HL-60/S4 treated with phorbol 12-myristate 13-acetate at 8.2 ng/mL for 4 days and 3 days (cell line): Measurements from ENCODE around the gene CALD1.

ENCODE experiments used
- in situ Hi-C: fragments of 300-500 bp; cut with MboI; formaldehyde crosslinking; loops from 2 replicates; pipeline ENCODE4 v1.15.0; 2022; ENCODE audit warnings: low sequenced_read_pairs

The CALD1 gene, protein sequence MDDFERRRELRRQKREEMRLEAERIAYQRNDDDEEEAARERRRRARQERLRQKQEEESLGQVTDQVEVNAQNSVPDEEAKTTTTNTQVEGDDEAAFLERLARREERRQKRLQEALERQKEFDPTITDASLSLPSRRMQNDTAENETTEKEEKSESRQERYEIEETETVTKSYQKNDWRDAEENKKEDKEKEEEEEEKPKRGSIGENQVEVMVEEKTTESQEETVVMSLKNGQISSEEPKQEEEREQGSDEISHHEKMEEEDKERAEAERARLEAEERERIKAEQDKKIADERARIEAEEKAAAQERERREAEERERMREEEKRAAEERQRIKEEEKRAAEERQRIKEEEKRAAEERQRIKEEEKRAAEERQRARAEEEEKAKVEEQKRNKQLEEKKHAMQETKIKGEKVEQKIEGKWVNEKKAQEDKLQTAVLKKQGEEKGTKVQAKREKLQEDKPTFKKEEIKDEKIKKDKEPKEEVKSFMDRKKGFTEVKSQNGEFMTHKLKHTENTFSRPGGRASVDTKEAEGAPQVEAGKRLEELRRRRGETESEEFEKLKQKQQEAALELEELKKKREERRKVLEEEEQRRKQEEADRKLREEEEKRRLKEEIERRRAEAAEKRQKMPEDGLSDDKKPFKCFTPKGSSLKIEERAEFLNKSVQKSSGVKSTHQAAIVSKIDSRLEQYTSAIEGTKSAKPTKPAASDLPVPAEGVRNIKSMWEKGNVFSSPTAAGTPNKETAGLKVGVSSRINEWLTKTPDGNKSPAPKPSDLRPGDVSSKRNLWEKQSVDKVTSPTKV

DNA sequence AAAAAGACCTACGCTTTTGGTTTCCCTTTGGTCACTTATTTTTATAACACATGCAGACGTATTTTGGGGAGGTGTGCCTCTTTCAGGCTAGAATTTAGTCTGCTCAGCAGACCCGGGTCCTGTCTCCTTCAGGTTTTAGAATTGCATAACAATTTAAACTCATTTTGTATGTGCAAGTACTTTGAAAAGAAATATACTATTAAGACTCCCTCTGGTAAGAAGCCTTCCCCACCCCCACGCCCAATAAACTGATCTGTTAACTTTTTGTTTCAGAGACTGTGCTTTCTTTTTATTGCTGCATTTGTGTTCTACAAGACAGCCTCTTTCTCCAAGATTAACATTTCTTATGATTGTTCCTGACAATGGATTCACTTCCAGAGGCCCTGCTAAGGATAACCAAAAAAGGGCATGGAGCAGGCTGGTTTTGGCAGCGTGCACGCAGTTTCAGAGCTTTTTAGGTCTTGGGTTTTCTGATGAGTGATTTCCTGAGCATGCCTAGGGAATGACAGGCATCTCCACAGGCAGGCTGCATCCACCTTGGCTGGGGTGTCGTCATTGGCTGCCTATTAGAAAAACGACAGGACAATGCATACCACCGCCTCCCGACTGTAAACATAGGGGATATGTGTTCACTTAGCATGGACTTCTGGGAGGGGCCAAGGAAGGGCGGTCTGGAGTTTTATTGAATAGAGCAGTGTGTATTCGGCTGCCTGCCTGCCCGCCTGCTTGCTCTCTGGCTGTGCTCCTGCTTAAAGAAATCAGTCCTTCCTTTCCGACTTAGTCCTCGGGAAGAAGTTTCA, at the start of gene CALD1:
TSS of gene CALD1 (plus strand) at position 694 of the 800 bp plus-strand sequence. CDS start 88,100 bp downstream, outside the sequence.
- in situ Hi-C loops = no loop called here

DNA sequence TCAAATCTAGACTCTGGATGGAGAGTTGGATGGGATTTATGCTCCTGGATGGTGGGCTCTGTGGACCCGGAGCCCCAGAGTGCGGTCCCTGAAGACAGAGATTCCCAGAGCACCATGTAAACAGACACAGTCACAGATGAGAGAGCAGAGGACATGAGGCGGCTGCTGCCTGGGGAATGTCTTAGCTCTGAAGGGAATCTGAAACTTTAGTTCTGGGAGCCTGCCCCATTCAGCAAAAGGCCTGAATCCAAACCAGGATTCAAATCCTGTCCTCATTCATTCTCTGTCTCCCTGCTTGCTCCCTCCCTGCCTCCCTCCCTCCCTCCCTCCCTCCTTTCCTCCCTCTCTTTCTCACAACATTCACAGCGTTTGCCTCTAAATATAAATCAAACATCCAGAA, 49.5 kb upstream of the CALD1 start:
- in situ Hi-C loops = no loop called here

DNA sequence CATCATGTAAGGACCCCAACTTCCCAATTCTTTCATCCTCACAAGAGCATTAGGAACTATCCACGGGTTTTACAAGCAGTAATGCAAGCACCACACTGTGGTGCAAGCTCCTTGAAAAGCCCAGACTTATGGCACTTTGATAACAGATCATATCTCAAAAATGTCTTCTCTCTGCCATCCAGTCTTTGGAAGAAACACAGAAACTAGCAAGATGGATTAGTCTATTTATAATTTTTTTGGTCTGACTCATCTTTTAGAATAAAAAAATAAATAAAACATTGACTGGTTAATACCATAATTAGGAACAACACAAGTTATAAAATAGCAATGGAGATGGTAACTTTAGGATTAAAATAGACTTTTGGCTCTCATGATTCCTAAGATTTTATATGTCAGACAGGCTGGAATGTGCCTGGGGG, 49.0 kb upstream of the CALD1 start:
- in situ Hi-C loops = no loop called here

DNA sequence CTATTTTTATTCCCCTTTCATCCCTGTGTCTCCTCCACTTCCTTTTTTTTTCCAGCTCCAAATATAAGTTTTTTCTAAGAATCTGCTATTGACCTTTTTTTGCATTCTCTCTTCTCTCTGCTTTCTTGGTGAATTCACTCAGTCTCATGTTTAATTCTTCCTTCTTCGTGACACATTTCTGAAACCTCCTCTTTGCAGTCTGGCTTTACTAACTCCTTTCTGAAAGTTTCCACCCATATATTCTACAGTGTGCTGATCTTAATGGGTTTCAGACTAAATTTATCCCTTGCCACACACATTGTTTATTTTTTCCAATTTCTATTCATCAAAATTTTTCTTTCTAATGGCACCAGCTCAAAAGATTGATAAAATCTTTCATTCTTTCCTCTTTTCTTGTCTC, 47.8 kb upstream of the CALD1 start:
- in situ Hi-C loops = no loop called here

DNA sequence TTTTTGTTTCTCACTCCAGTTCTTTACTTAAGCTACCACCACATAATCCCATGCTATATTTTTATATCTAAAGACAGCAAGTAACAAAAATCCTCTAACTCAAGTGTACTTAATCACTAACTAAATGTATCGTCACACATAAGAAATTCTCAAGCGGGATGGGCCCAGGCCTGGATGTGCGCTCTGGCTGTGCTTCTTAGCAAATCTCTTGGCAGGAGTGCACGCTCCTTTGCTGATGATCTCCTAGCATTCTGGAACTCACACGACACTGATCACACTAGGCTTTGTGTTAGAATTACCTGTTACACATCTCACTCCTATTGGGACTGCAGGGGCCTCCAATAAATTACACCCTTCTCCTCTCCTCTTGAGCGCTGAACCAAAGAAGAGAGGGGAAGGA, 46.7 kb upstream of the CALD1 start:
- in situ Hi-C loops = no loop called here

DNA sequence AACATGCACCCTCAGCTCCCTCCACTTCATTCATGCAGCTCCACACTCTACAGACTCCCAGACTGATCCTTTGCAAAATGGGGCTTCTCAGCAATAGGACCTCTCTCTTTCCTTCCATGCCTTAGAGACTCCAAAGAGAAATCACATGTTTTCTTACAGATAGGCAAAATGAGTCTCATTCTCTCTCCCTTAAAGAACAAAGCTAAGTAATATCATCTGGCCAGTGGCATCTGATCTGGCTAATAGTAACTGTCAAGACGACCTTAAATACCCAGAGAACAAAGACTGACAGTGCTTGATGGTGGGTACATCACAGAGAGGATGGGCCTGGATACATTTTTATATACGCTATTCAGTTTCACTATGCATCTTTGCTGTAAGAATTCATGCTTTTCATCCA, 43.1 kb upstream of the CALD1 start:
- in situ Hi-C loops = no loop called here

DNA sequence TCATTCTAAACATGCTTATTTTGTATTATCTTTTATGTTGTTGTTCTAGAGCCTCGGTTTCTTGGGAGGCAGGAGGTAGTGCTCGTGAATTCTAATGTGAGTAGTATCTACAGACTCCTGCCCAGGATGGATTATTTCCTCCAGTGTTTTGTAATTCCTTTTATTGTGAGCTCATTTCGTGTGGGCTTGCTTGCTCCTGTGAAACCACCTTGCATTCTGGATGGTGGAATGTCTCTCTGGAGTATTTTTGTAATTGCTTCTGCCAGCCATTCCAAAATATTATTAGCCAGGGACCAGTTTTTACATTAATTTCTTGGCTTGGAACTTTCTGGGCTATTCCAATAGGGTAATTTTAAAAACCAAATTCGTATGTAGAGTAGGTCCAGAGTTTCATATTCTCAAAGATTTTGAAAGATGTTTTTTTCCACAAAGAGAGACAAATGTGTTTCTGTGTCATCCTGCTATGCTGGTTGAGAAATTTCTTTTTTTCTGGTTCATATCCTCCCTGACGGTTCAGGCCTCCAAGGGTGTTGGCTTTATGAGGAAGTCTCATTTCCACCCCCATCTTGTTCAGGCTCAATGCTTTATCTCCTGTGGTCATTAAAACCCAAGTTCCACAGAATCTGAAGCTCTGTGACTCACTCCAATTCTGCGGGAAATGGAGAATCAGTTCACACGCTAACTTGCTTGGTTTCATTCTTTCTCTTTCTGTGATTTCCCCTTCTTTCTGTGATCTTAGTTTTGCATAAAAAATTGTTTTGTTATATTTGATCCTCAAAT, 41.7 kb upstream of the CALD1 start:
- in situ Hi-C loops = no loop called here

DNA sequence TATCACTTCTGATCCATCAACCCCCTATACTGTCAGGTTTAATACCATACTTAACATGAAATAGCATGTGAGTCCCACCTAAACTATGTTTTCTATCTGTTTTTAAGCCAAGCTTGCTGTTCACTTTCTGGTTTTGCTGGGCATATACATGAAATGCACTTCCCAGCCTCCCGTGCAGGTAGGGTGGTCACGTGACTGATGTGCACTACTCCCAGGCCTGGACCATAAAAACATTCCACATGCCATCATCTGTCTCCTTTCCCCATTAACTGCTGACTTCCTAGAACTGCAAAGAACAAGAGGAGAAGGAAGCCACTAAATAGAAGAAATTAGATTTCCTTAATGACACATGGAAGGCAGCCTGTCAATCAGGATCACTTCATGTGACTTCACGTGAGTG, 40.1 kb upstream of the CALD1 start:
- in situ Hi-C loops = no loop called here

DNA sequence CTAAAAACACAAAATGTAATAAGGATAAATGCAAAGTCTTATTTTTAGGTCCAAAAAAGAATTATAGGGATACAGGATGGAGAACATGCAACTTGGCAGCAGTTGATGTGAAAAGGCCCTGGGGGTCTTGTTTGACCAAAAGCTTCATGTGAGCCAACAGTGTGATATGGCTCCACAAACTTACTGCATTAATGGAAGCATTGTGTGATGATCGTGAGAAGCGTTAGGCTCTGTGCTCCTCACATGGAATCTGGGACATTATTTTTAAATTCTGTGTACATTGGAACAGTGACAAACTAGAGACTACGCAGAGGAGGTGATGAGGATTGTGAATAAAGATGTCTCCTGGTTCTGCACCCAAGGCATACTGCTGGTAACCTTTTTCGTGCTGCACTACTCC, 39.1 kb upstream of the CALD1 start:
- in situ Hi-C loops = no loop called here

DNA sequence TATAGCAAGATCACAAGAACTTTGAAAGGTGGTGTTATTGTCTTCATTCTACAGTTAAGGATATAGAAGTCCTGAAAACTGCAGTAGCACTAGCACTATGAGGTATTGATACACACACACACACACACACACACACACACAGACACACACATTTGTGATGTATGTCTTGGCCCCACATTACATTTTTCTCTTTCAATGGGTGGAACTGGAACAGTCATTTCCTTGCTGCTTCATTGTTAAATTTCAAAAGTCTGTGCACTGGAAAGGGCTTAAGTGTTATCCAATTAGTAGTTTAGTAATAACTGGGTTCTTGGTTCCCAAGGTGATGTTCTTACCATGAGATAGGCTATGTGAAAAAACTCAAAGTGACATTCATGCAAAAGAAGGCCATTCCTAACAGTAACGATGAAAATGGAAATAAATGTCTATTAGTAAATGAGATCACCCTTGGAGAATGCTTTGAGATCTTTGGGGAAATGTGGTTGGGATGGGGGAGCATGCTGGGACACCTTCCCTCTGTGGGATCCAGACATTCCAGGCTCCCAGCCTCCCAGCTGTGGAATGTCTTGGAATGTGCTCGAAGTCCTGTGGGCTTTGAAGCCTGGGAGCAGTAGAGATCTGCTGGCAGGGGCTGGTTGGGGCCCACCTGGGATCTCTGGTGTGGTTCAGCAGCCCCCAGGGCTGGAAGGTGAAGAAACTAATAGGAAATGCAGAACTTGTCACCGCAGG, 37.4 kb upstream of the CALD1 start:
- in situ Hi-C loops = no loop called here

DNA sequence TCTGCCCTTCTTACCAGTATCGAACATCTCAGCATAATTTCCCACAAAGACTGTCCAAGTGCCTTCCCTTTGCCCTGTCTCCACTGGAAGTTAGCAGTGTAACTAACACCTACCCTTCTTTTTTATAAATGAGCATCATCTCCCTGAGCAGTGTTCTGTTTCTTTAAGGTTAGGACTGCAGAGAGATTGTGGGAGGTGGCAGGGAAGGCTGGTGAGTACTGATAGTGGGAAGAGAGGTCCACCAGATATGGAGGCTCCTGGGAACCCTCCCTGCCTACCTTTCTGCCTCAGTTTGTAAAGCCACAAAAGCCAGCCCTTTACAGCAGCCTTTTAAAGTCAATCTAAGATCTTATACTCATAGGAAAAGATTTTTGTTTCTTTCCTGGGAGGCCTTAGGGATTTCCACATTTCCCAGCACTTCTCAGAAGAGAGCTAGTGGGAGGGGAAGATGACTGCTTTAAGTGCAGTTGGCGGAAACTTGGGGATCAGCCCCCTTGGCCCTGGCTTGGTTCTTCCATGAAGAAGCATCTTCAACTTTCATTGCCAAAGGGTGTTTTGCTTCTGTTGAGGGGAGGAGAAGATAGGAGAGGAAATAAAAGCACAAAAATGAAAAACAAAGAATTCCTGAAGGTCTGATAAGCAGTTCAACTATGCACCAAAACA, 36.6 kb upstream of the CALD1 start:
- in situ Hi-C loops = no loop called here

DNA sequence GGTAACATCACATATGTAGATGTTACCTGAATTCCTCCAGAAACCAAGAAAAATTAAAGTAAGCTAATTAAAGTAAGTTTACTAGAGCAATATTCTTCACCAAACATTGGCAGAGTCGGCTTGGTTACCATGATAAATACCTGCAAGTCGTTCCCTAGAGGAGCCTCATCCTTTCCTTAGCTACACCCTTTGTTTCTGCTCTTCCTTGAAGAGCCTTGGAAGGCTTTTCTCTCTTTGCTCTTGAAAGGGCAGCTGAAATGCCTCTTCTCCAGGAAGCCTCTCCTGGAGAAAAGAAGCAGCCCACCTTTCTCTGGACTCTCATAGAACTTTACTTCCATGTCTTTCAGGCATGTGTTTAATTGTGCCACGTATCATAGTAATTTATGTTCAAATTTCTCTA, 34.9 kb upstream of the CALD1 start:
- in situ Hi-C loops = no loop called here

DNA sequence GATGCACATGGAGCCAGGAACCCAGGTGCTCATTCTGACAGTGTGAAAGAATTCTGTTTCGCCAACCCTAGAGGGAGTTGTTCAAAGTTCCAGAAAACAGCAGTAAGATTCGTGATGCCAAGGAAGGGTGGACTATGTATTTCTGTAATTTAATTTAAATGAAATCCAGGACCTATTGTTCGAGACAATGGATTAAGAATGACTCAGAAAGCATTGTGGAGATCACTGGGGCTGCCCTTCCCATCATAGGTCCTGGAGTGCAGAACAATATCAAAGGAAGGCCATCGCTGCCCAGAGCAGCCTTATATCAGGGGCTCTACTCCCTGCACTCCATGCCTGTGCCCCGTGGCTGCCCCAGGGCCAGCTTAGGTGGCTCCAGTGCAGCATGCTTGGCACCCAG, 32.1 kb upstream of the CALD1 start:
- in situ Hi-C loops = no loop called here

DNA sequence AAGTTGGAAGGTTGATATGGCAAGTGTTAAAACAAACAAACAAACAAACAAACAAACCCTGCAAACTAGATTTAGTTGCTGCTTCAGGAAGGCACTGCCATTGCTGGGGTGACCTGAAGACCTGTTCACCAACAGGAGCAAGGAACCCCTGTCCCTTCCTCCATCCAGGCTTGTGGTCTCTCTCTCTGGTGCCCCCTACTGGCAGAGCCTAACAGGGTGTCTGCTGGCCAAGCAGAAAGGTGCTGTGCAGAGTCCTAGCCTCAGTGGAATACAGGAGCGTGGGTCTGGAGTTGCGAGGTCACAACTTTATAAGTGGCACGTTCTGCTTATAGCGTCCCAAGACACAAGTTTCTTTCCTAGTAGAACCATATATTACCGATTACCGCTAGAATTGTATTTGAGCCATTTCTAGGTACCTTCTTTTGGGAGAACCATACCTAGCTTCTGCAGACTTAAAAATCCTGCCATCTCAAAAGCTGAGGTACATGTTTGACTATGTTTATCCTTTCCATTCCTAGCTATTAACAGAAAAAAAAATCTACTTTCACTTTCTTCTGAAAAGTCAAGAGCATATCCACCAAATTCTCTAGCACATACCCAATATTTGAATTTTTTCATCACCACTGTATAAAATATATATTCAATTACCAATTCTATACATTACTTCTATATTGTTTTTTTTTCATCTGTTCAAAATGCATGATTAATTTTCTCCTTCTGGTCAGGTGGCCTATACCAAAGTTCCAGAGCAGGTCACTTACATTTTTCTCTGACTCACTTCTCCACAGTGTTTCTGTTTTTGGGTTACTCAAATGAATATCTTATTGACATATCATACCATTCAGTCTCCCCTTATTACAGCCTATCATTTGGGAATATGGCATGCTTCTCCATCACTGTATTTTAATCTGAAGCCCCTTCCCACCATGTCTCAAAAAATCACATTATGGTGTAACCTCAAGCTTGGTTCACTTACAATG, 29.1 kb upstream of the CALD1 start:
- in situ Hi-C loops = no loop called here

DNA sequence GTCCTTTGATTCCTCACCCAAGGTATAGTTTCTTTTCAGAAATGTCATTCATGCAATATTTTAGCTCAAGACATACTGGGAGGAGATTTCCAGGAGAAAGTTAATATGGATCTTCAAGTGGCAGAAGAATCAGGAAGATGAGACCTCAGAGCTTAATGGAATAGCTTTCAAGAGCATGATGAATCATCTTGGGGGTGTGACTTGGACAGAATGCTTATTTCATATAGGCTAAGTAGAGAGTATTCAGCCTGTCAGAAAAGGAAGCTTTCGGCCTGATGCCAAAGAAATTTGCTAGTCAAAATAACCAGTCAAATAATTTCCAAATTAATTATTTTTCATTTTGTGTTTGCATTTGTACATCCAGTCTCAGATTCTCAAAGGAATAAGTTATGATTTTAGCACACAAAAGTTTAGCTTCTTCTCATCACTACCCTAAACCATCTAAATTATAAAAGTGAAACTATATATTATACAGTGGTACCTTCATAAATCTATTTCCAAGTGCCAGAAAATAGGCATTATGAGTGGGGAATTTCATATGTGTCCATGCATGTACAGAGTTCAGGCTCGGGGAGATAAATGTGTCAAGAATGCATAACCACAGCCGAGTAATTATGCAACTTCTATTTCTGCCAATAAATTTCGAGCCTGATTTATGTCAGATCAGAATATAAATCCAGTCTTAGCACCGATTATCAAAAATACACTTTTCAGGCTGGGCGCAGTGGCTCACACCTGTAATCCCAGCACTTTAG, 27.3 kb upstream of the CALD1 start:
- in situ Hi-C loops = no loop called here

DNA sequence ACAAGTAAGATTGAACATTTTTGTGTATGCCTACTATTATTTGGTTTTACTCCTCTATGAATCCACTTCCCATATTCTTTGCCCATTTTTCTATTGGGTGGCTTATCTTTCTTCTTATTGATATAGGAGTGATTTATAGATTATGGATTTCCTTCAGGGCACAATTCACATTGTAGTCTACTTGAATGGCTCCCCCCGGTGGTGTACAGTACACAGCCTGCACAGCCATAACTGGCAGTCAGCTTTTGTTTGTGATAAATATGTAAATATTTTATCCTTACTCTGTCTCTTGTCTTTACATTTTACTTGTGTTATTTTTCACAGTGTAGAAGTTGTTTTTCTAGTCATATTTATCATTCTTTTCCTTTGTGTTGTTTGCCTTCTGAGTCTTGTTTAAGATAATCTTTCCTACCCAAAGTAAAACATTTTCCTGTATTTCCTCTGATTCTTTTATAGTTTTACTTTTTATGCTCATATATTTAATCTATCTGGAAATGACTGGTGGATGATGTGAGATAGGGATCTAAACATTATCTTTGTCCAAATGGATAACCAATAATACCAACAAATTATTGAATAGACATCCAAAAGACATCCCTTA, 23.9 kb upstream of the CALD1 start:
- in situ Hi-C loops = no loop called here

DNA sequence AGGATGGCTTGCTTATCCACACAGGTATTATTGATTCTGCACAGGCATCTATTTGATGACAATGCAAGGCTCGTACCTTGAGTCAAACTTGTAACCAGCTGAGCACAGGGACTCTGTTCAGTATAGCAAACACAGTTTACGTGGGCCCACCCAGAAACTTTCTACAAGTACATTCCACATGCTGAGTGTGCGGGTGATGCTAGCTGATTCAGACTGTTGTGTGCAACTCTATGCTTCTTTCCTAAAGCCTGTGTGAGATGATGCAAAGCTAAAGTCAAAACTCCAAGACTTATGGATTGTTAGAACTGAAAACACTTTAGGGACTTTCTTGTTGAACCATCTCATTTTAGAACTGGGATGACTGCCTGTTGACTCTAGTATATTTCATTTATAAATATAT, 21.5 kb upstream of the CALD1 start:
- in situ Hi-C loops = no loop called here
